ENCODE results near the gene COL5A3.

- TF ChIP-seq ZFP3 (CRISPR knock-in tag; IDR thresholded peaks at IDR 0.05) (no peak), OSR1 (CRISPR knock-in tag; IDR thresholded peaks at IDR 0.05) (no peak)
These were observed 41.2 kb downstream of the COL5A3 start for GRCh38 chr19:9968820-9969687.

Measured in SK-N-SH treated with all-trans-retinoic acid at 6 μM for 48 hours (cell line).